Colonic mucosa (tissue), 4 donors: ENCODE measurements around the gene INAFM2. TPM values are rescaled to one million over a fixed set of nuclear protein-coding genes. Genes with fewer than 3 reads are reported as not detected.

Source experiments
- DNase-seq: peaks from one replicate; pipeline ENCODE4 v3.0.0-alpha.2; 2020
- H3K27ac ChIP-seq: fragments of 200-600 bp; one replicate; pipeline ENCODE4 v1.8.0; 2021
- H3K27me3 ChIP-seq: fragments of 200-600 bp; one replicate; pipeline ENCODE4 v1.8.0; 2021
- H3K36me3 ChIP-seq: fragments of 200-600 bp; one replicate; pipeline ENCODE4 v1.8.0; 2021
- H3K4me1 ChIP-seq: fragments of 200-600 bp; one replicate; pipeline ENCODE4 v1.8.0; 2021; ENCODE audit warnings: mild to moderate bottlenecking
- H3K4me3 ChIP-seq: fragments of 200-600 bp; one replicate; pipeline ENCODE4 v1.8.0; 2021
- H3K9ac ChIP-seq, 2 donors: one replicate each; pipeline ENCODE4 v1.7.0; 2013; ENCODE audit warnings: control low read depth in 2 of 2, low read depth in 2 of 2, low read length in 2 of 2
- H3K9me3 ChIP-seq: fragments of 200-600 bp; one replicate; pipeline ENCODE4 v1.8.0; 2021
- CTCF ChIP-seq: fragments of 200-600 bp; IDR thresholded peaks from one replicate; pipeline ENCODE4 v1.8.0; 2022; ENCODE audit warnings: antibody characterized with exemption, mild to moderate bottlenecking
- intact Hi-C: fragments of 100-400 bp; cut with DNase I; formaldehyde crosslinking; loops from one replicate; pipeline ENCODE4 v1.14.1; 2022
- total RNA-seq, 2 donors: library from RNA; stranded (reverse); fragmentation: NEBNext Ultra II Directional in 1 of 2; extraction: Animal tissue kit (Norgen Biotek cat#: 25700) in 1 of 2; gene quantifications; one replicate each; pipeline ENCODE4 v1.2.1, GENCODE V29; 2021
- donor health status: healthy.
- donor health status: DM: no; HTN: no; CAD: no.
- donor health status: DM: no; HTN: no; CAD: no.

INAFM2 gene
- total RNA-seq, 2 donors from 2014 or later, result 10.8 to 28.6 TPM

GRCh38 chr15:40338041-40338657 lies 14.7 kb downstream of the INAFM2 start:
- Histone ChIP-seq H3K4me3 (no peak overlapping the region), H3K36me3 (no peaks in the 10 kb centered on the region), H3K27ac (peak overlapping the region; percentile 9), H3K27me3 (no peaks in the 10 kb centered on the region), H3K4me1 (peaks cover 32% of the 10 kb centered on the region), H3K9me3 (no peaks in the 10 kb centered on the region), H3K9ac (peak overlapping the region in 1 of 2 donors; percentile 71)
- peak; percentile 72 for DNase-seq
- intact Hi-C loops, result no loop called here
- peak; percentile 71 for TF ChIP-seq CTCF

- H3K36me3 ChIP-seq, result no peaks in the 10 kb centered on the region
- intact Hi-C loops, result no loop called here
- H3K27ac ChIP-seq, result peak overlapping the region; percentile 87
- H3K4me1 ChIP-seq, result peaks cover 28% of the 10 kb centered on the region
- no peaks in the 10 kb centered on the region for H3K27me3 ChIP-seq
- peak overlapping the region; percentile 29 for H3K4me3 ChIP-seq
- TF ChIP-seq CTCF, result no peak
- peak; percentile 26 for DNase-seq
- peak overlapping the region; percentile 71 to 74 for H3K9ac ChIP-seq
- no peaks in the 10 kb centered on the region for H3K9me3 ChIP-seq
Measured at GRCh38 chr15:40338921-40339620, 15.6 kb downstream of the INAFM2 start.

DNA sequence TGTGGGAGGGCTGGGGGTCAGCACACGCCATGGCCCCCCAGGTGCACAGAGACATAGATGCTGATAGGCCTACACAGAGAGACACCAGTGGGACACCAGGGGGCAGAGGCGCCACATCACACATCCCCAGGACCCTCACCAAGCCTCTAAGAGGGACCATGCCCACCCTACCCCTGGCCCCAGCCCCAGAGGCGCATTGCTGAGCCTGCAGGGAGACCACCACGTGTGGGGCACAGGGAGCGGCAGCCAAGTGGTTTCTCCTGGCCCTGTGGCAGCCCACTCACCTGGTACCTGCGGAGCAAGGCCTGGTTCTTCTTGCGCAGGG lies 16.1 kb downstream of the INAFM2 start:
- no peak for DNase-seq
- Histone ChIP-seq H3K9ac (peak overlapping the region; percentile 71 to 74), H3K27me3 (no peaks in the 10 kb centered on the region), H3K27ac (peak overlapping the region; percentile 87), H3K36me3 (no peaks in the 10 kb centered on the region), H3K9me3 (no peaks in the 10 kb centered on the region), H3K4me3 (peak overlapping the region; percentile 29), H3K4me1 (peaks cover 26% of the 10 kb centered on the region)
- no peak for TF ChIP-seq CTCF
- intact Hi-C loops, result no loop called here

DNA sequence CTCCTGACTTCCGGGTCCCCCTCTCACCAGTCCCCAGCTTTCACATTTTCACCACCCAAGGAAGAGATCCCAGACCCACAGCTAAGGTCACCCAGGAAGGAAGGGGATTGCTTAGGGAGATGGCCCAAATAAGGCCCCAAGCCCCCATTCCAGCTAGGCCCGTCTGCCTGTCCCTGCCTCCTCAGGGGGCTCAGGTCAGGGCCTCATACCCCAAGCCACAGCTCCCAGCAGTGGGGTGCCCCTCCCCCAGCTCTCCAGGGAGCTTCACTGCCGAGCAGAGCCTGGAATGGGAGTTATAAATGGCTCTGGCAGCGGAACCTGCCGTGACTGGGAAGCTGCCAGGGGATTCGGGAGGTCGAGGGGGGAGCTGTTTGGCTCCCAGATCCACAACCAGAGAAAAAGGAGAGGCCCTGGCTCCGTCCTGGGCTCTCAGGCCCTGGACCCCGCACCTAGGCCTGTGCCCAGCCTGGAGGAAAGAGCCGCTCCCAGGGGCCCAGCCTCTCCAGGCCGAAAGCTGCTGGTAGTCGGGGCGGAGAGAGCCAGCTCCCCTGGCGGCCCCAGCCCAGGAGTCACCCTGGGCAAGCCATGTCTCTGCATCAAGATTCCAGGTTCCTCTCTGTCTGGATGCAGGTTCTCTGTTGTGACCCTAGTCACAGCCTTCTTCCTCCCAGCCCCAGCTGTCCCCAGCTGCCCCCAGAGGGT lies 16.7 kb downstream of the INAFM2 start:
- intact Hi-C loops, result no loop called here
- H3K9ac ChIP-seq, result peak overlapping the region; percentile 71 to 74
- H3K36me3 ChIP-seq, result no peaks in the 10 kb centered on the region
- peak overlapping the region; percentile 29 for H3K4me3 ChIP-seq
- peak overlapping the region; percentile 87 for H3K27ac ChIP-seq
- TF ChIP-seq CTCF, result no peak
- no peaks in the 10 kb centered on the region for H3K9me3 ChIP-seq
- H3K27me3 ChIP-seq, result no peaks in the 10 kb centered on the region
- peak; percentile 71 for DNase-seq
- H3K4me1 ChIP-seq, result peaks cover 29% of the 10 kb centered on the region

- H3K4me3 ChIP-seq, result peak within 1 kb of the TSS; percentile 29
- TF ChIP-seq CTCF, result no peak
Measured at GRCh38 chr15:40340740-40341400, 17.4 kb downstream of the INAFM2 start, which contains the start of gene CCDC9B. TSS of gene CCDC9B (minus strand) at chr15:40340939. CDS start at chr15:40340819, 120 bp downstream.

More at GRCh38 chr15:40340740-40341400, 17.4 kb downstream of the INAFM2 start, which contains the start of gene CCDC9B:
- peak within 1 kb of the TSS; percentile 87 for H3K27ac ChIP-seq
- peak within 1 kb of the TSS; percentile 71 to 74 for H3K9ac ChIP-seq
- no peaks in the 10 kb centered on the region for H3K36me3 ChIP-seq
- H3K4me1 ChIP-seq, result peaks cover 29% of the 10 kb centered on the region
- peak; percentile 99 for DNase-seq
- no peaks in the 10 kb centered on the region for H3K27me3 ChIP-seq
- intact Hi-C loops, result no loop called here
- H3K9me3 ChIP-seq, result no peaks in the 10 kb centered on the region
